Motor neuron (in vitro differentiated cells): ENCODE results near the gene GMCL1. TPM values are rescaled to one million over a fixed set of nuclear protein-coding genes. Genes with fewer than 3 reads are reported as not detected.
A peak's percentile ranks its signal among the peaks of the same experiment; 100 is the strongest.
"Not testable (repeated sequence)": the region's sequence is repeated elsewhere in the genome, so short reads cannot be mapped to it uniquely, and the experiment has no call there.

Source experiments
- ATAC-seq, 8 experiments: fragments of 200-7000 bp; cut with Tn5 transposase; replicated peaks in 6 of 8; 2 replicates each; pipeline ENCODE4 v1.8.0; 2021; ENCODE audit warnings: mild to moderate bottlenecking in 8 of 8, moderate library complexity in 8 of 8
- H3K27ac ChIP-seq, 2 donors: fragments of 250-450 bp; sonication (Bioruptor Pico); 2 replicates each; pipeline ENCODE4 v1.9.0; 2021; ENCODE audit warnings: antibody characterized with exemption in 2 of 2, mild to moderate bottlenecking in 2 of 2, moderate library complexity in 1 of 2
- H3K4me1 ChIP-seq, 2 donors: fragments of 250-450 bp; sonication (Bioruptor Pico); replicated peaks in 1 of 2; 2 replicates each; pipeline ENCODE4 v1.6.1; 2021; ENCODE audit warnings: antibody characterized with exemption in 2 of 2, mild to moderate bottlenecking in 2 of 2, moderate library complexity in 1 of 2
- H3K4me3 ChIP-seq, 5 donors: fragments of 250-450 bp; sonication (Bioruptor Pico); 2 replicates each; pipeline ENCODE4 v1.9.0; 2021; ENCODE audit warnings: antibody characterized with exemption in 5 of 5, mild to moderate bottlenecking in 5 of 5, moderate library complexity in 4 of 5
- WGBS, 10 experiments: fragments of 450-650 bp; shearing (Covaris generic); methylation state at CpG; one replicate each; pipeline ENCODE4 v1.0.0; 2022; 5-methylcytosine and 5-hydroxymethylcytosine counted together
- in situ Hi-C, 9 experiments: fragments of 400-800 bp; cut with MboI; loops; one replicate each; pipeline ENCODE4 v1.15.0; 2021; ENCODE audit warnings: low sequenced_read_pairs in 9 of 9, low pct_unique_long_range_greater_than_20kb in 2 of 9; ENCODE audit not compliant: unreplicated experiment in 9 of 9
- total RNA-seq, 8 experiments: library from RNA; unstranded; fragments of 300-600 nt; gene quantifications; 2 replicates each; pipeline versions ENCODE4 v1.2.3 to v1.2.4, GENCODE V29; 2022

The GMCL1 gene
- total RNA-seq, 8 experiments from 2014 or later = 6.4 to 19.5 (median 8.5) TPM

- 0 to 86% (median 80%) methylated on average over 1 to 2 of the region's 4 CpGs; no CpG with 5 or more reads in 4 of the 10 experiments for WGBS, 10 experiments
- no peak overlapping the region for H3K27ac ChIP-seq
- no peak for ATAC-seq
- H3K4me1 ChIP-seq = peaks cover 28 to 29% of the 10 kb centered on the region in 2 donors
- no peak overlapping the region for H3K4me3 ChIP-seq
- in situ Hi-C loops = no loop called here
Observed at GRCh38 chr2:69797235-69797634, 32.2 kb upstream of the GMCL1 start.

- Histone ChIP-seq H3K4me1 (peaks cover 28 to 29% of the 10 kb centered on the region in 2 donors), H3K27ac (no peak overlapping the region), H3K4me3 (no peak overlapping the region)
- no peak for ATAC-seq
- in situ Hi-C loops = no loop called here
- 0 to 58% (median 42%) methylated on average over 1 to 2 of the region's 3 CpGs; no CpG with 5 or more reads in 6 of the 10 experiments for WGBS, 10 experiments
Observed at GRCh38 chr2:69797836-69798289, 31.6 kb upstream of the GMCL1 start.

- Histone ChIP-seq H3K4me1 (peaks cover 28 to 29% of the 10 kb centered on the region in 2 donors), H3K4me3 (peak overlapping the region in 2 of 5 donors; percentile 2 to 13), H3K27ac (no peak overlapping the region)
- in situ Hi-C loops = no loop called here
- peak; percentile 29 to 83 (median 56) for ATAC-seq
- WGBS, 10 experiments = 0 to 34% (median 14%) methylated on average over 1 to 5 of the region's 7 CpGs; no CpG with 5 or more reads in 4 of the 10 experiments
Observed at GRCh38 chr2:69798290-69798908, 31.1 kb upstream of the GMCL1 start.

- in situ Hi-C loops = no loop called here
- peak; percentile 44 to 96 (median 90) for ATAC-seq
- 0 to 86% (median 27%) methylated on average over 1 to 4 of the region's 4 CpGs; no CpG with 5 or more reads in 1 of the 10 experiments for WGBS, 10 experiments
- Histone ChIP-seq H3K4me1 (peaks cover 28 to 29% of the 10 kb centered on the region in 2 donors), H3K27ac (no peak overlapping the region), H3K4me3 (peak overlapping the region in 1 of 5 donors; percentile 13)
Observed at GRCh38 chr2:69798909-69799526, 30.4 kb upstream of the GMCL1 start.

GRCh38 chr2:69801745-69802290, 27.6 kb upstream of the GMCL1 start:
- H3K4me3 ChIP-seq = no peak overlapping the region
- WGBS, 10 experiments = 80 to 100% (median 80%) methylated on average over 1 of the region's 1 CpG; no CpG with 5 or more reads in 7 of the 10 experiments
- H3K27ac ChIP-seq = no peak overlapping the region
- no peak for ATAC-seq
- in situ Hi-C loops = loop anchor here in 2 of 9 experiments (25.0 kb wide), 2 partner anchors 90 to 240 kb away; no protein-coding TSS in a partner anchor
- H3K4me1 ChIP-seq = peaks cover 27% of the 10 kb centered on the region in 2 donors

GRCh38 chr2:69802781-69803367, 26.6 kb upstream of the GMCL1 start:
- not testable (repeated sequence) for ATAC-seq, H3K4me3 ChIP-seq, H3K27ac ChIP-seq
- in situ Hi-C loops = loop anchor here in 2 of 9 experiments (25.0 kb wide), 2 partner anchors 91 to 241 kb away; no protein-coding TSS in a partner anchor
- WGBS, 10 experiments = 82 to 100% (median 93%) methylated on average over 2 to 4 of the region's 4 CpGs; no CpG with 5 or more reads in 1 of the 10 experiments
- H3K4me1 ChIP-seq = peaks cover 16% of the 10 kb centered on the region in 2 donors

GRCh38 chr2:69804416-69804815, 25.0 kb upstream of the GMCL1 start:
- in situ Hi-C loops = loop anchor here in 2 of 9 experiments (25.0 kb wide), 2 partner anchors 92 to 242 kb away; no protein-coding TSS in a partner anchor

GRCh38 chr2:69805887-69806286, 23.6 kb upstream of the GMCL1 start:
- H3K27ac ChIP-seq = no peak overlapping the region
- no peaks in the 10 kb centered on the region for H3K4me1 ChIP-seq
- WGBS, 10 experiments = 33 to 100% (median 89%) methylated on average over 1 of the region's 1 CpG; no CpG with 5 or more reads in 1 of the 10 experiments
- ATAC-seq = no peak
- in situ Hi-C loops = loop anchor here in 2 of 9 experiments (25.0 kb wide), 2 partner anchors 94 to 244 kb away; no protein-coding TSS in a partner anchor
- H3K4me3 ChIP-seq = no peak overlapping the region

More at GRCh38 chr2:69804416-69804815, 25.0 kb upstream of the GMCL1 start:
- H3K4me3 ChIP-seq = no peak overlapping the region
- peaks cover under 1 to 2% of the 10 kb centered on the region in 2 donors for H3K4me1 ChIP-seq
- WGBS, 10 experiments = 85 to 100% (median 90%) methylated on average over 2 to 10 of the region's 11 CpGs; no CpG with 5 or more reads in 3 of the 10 experiments
- ATAC-seq = no peak
- no peak overlapping the region for H3K27ac ChIP-seq

GRCh38 chr2:69807821-69808540, 21.5 kb upstream of the GMCL1 start:
- Histone ChIP-seq H3K4me3 (no peak overlapping the region), H3K4me1 (no peaks in the 10 kb centered on the region), H3K27ac (no peak overlapping the region)
- WGBS, 10 experiments = 79 to 100% (median 87%) methylated on average over 1 to 14 of the region's 16 CpGs; no CpG with 5 or more reads in 1 of the 10 experiments
- in situ Hi-C loops = loop anchor here in 2 of 9 experiments (25.0 kb wide), 2 partner anchors 96 to 246 kb away; no protein-coding TSS in a partner anchor
- ATAC-seq = no peak

- 67 to 100% (median 93%) methylated on average over 1 to 6 of the region's 6 CpGs; no CpG with 5 or more reads in 3 of the 10 experiments for WGBS, 10 experiments
- ATAC-seq = no peak
- H3K4me1 ChIP-seq = no peaks in the 10 kb centered on the region
- no peak overlapping the region for H3K27ac ChIP-seq
- H3K4me3 ChIP-seq = no peak overlapping the region
- in situ Hi-C loops = loop anchor here in 3 of 9 experiments (10.0 to 25.0 kb wide), 3 partner anchors 86 to 248 kb away; no protein-coding TSS in a partner anchor
Observed at GRCh38 chr2:69810550-69810949, 18.9 kb upstream of the GMCL1 start.

- H3K4me1 ChIP-seq = no peaks in the 10 kb centered on the region
- no peak for ATAC-seq
- in situ Hi-C loops = loop anchor here in 3 of 9 experiments (10.0 to 25.0 kb wide), 3 partner anchors 86 to 249 kb away; no protein-coding TSS in a partner anchor
- no peak overlapping the region for H3K27ac ChIP-seq
- H3K4me3 ChIP-seq = no peak overlapping the region
- WGBS, 10 experiments = 65 to 100% (median 88%) methylated on average over 1 to 5 of the region's 5 CpGs
Observed at GRCh38 chr2:69811018-69811417, 18.4 kb upstream of the GMCL1 start.

- no peak overlapping the region for H3K4me3 ChIP-seq
- 50 to 100% (median 87%) methylated on average over 1 to 3 of the region's 3 CpGs; no CpG with 5 or more reads in 1 of the 10 experiments for WGBS, 10 experiments
- in situ Hi-C loops = loop anchor here in 3 of 9 experiments (10.0 to 25.0 kb wide), 3 partner anchors 87 to 249 kb away; no protein-coding TSS in a partner anchor
- no peak overlapping the region for H3K27ac ChIP-seq
- ATAC-seq = no peak
- H3K4me1 ChIP-seq = no peaks in the 10 kb centered on the region
Observed at GRCh38 chr2:69811591-69811990, 17.9 kb upstream of the GMCL1 start.
